NCI-H1048 (cell line): ENCODE data around the gene SYNE2.

Experiments
- DNase-seq: peaks from one replicate; lab custom pipeline; 2025; lab: John Stamatoyannopoulos, UW

The SYNE2 gene

GRCh38 chr14:63908667-63909264 is 56.0 kb downstream of the SYNE2 start:
- no peak for DNase-seq

GRCh38 chr14:63909984-63910383 is 57.2 kb downstream of the SYNE2 start:
- DNase-seq: no peak

GRCh38 chr14:63910583-63911363 is 58.0 kb downstream of the SYNE2 start:
- DNase-seq: no peak

GRCh38 chr14:63911404-63911803 is 58.6 kb downstream of the SYNE2 start:
- DNase-seq: no peak

GRCh38 chr14:63912286-63912685 is 59.5 kb downstream of the SYNE2 start:
- DNase-seq: no peak

GRCh38 chr14:63918411-63918810 is 65.6 kb downstream of the SYNE2 start:
- DNase-seq: no peak

- peak; percentile 66 for DNase-seq
These were observed 70.1 kb downstream of the SYNE2 start for GRCh38 chr14:63922696-63923421.

GRCh38 chr14:63923422-63923752 is 70.6 kb downstream of the SYNE2 start:
- DNase-seq: no peak

- DNase-seq: no peak
These were observed 71.6 kb downstream of the SYNE2 start for GRCh38 chr14:63924375-63924774.

GRCh38 chr14:63926641-63927040 is 73.8 kb downstream of the SYNE2 start:
- no peak for DNase-seq

- DNase-seq: no peak
These were observed 76.0 kb downstream of the SYNE2 start for GRCh38 chr14:63928744-63929174.

GRCh38 chr14:63933110-63933509 is 80.3 kb downstream of the SYNE2 start:
- no peak for DNase-seq

GRCh38 chr14:63933711-63934110 is 80.9 kb downstream of the SYNE2 start:
- DNase-seq: no peak

GRCh38 chr14:63938198-63939005 is 85.6 kb downstream of the SYNE2 start:
- no peak for DNase-seq

- no peak for DNase-seq
These were observed 86.1 kb downstream of the SYNE2 start for GRCh38 chr14:63939006-63939270.

GRCh38 chr14:63940387-63940786 is 87.6 kb downstream of the SYNE2 start:
- DNase-seq: no peak

- DNase-seq: no peak
These were observed 88.2 kb downstream of the SYNE2 start for GRCh38 chr14:63941023-63941422.

GRCh38 chr14:63949696-63950095 is 96.9 kb downstream of the SYNE2 start:
- no peak for DNase-seq

GRCh38 chr14:63951021-63951420 is 98.2 kb downstream of the SYNE2 start:
- DNase-seq: no peak

GRCh38 chr14:63951429-63951828 is 98.6 kb downstream of the SYNE2 start:
- no peak for DNase-seq

GRCh38 chr14:63952053-63952932 is 99.5 kb downstream of the SYNE2 start:
- DNase-seq: no peak
